ENCODE data around the gene TRIM47.

- TF ChIP-seq, protein P1, sequence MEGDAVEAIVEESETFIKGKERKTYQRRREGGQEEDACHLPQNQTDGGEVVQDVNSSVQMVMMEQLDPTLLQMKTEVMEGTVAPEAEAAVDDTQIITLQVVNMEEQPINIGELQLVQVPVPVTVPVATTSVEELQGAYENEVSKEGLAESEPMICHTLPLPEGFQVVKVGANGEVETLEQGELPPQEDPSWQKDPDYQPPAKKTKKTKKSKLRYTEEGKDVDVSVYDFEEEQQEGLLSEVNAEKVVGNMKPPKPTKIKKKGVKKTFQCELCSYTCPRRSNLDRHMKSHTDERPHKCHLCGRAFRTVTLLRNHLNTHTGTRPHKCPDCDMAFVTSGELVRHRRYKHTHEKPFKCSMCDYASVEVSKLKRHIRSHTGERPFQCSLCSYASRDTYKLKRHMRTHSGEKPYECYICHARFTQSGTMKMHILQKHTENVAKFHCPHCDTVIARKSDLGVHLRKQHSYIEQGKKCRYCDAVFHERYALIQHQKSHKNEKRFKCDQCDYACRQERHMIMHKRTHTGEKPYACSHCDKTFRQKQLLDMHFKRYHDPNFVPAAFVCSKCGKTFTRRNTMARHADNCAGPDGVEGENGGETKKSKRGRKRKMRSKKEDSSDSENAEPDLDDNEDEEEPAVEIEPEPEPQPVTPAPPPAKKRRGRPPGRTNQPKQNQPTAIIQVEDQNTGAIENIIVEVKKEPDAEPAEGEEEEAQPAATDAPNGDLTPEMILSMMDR (IDR thresholded peaks at IDR 0.05), result no peak
- no peak for TF ChIP-seq SIN3A (IDR thresholded peaks at IDR 0.05; ENCODE audit: borderline replicate concordance, insufficient read depth, low read depth, low read length)
- no peak for TF ChIP-seq POLR2AphosphoS5 (IDR thresholded peaks at IDR 0.05; ENCODE audit: low read depth, low read length)
Measured at GRCh38 chr17:75840799-75841164, 37.6 kb downstream of the TRIM47 start.
